Right cardiac atrium (tissue), 5 donors: ENCODE measurements around the gene BCAR3. TPM values are rescaled to one million over a fixed set of nuclear protein-coding genes. Genes with fewer than 3 reads are reported as not detected.

Source experiments
- ATAC-seq, 2 donors: fragments of 200-7000 bp; cut with Tn5 transposase; one replicate each; pipeline versions ENCODE4 v1.8.0 to v1.9.1; 2020; ENCODE audit warnings: moderate library complexity in 2 of 2, mild to moderate bottlenecking in 1 of 2
- DNase-seq, 3 donors: peaks; one replicate each; pipeline ENCODE4 v3.0.0-alpha.2; 2020
- H3K27ac ChIP-seq: one replicate; pipeline ENCODE4 v1.5.1; 2013; ENCODE audit warnings: mild to moderate bottlenecking, low read length, control low read depth, moderate library complexity
- H3K27me3 ChIP-seq: one replicate; pipeline ENCODE4 v1.6.1; 2013; ENCODE audit not compliant: control insufficient read depth, insufficient read depth
- H3K4me1 ChIP-seq: one replicate; pipeline ENCODE4 v1.6.1; 2013; ENCODE audit warnings: low read length; ENCODE audit not compliant: control insufficient read depth, insufficient read depth
- H3K4me3 ChIP-seq: one replicate; pipeline ENCODE4 v1.5.1; 2013; ENCODE audit warnings: low read length, control low read depth
- H3K9me3 ChIP-seq: one replicate; pipeline ENCODE4 v1.6.1; 2013; ENCODE audit warnings: low read length; ENCODE audit not compliant: control insufficient read depth
- WGBS: extraction: QIAGEN DNeasy Blood & Tissue Kit; methylation state at CpG from one replicate; pipeline ENCODE4 v1.1.7; 2013; 5-methylcytosine and 5-hydroxymethylcytosine counted together
- intact Hi-C, 4 donors: fragments of 100-400 bp; cut with DNase I; formaldehyde crosslinking; loops; one replicate each; pipeline versions ENCODE4 v1.11.0 to v1.14.0; 2022 to 2023
- long read RNA-seq, 4 donors: library from polyadenylated mRNA; unstranded; transcript quantifications; one replicate each; pipeline ENCODE4 v2.0.0, GENCODE V29; 2020 to 2021
- polyA plus RNA-seq: library from polyadenylated mRNA; stranded (reverse); fragments of 200-250 nt; gene quantifications from one replicate; pipeline ENCODE4 v1.2.3, GENCODE V29; 2013
- total RNA-seq, 4 donors: library from RNA; stranded (reverse); fragmentation: NEBNext Ultra II Directional; extraction: Animal tissue kit (Norgen Biotek cat#: 25700); gene quantifications; one replicate each; pipeline ENCODE4 v1.2.1, GENCODE V29; 2021
- donor health status: healthy with polysubstance abuse.
- donor health status: DM: no; HTN: yes; CAD: no.
- donor health status: DM: no; HTN: no; CAD: no.
- donor health status: DM: no; HTN: yes; CAD: no; lungs with severe emphysema.
- donor health status: DM: yes; HTN: yes; CAD: no.

The BCAR3 gene
- total RNA-seq (10 to 100 TPM; 12.5 to 17.4 (median 15.0) TPM), polyA plus RNA-seq (10.1 TPM)
- long read RNA-seq, donor 1, transcript BCAR3-201 (12 exons, 3,171 nt), result major isoform, 16 of 45 reads
- long read RNA-seq, donor 1, partial matches to known transcripts, result 16 of 45 reads
- long read RNA-seq, donor 1, other reads (novel, unspliced or antisense), result 10 of 45 reads
- long read RNA-seq, donor 2, transcript BCAR3-201 (12 exons, 3,171 nt), result major isoform, 8 of 21 reads
- long read RNA-seq, donor 2, partial matches to known transcripts, result 4 of 21 reads
- long read RNA-seq, donor 2, other reads (novel, unspliced or antisense), result 8 of 21 reads
- long read RNA-seq, donor 3, transcript BCAR3-203 (14 exons, 3,217 nt), result minor isoform, 5 of 61 reads
- long read RNA-seq, donor 3, transcript BCAR3-201 (12 exons, 3,171 nt), result major isoform, 22 of 61 reads
- long read RNA-seq, donor 3, partial matches to known transcripts, result 16 of 61 reads
- long read RNA-seq, donor 3, other reads (novel, unspliced or antisense), result 12 of 61 reads
- long read RNA-seq, donor 4, transcript BCAR3-201 (12 exons, 3,171 nt), result major isoform, 16 of 26 reads
- long read RNA-seq, donor 4, partial matches to known transcripts, result 2 of 26 reads
- long read RNA-seq, donor 4, other reads (novel, unspliced or antisense), result 8 of 26 reads

DNA sequence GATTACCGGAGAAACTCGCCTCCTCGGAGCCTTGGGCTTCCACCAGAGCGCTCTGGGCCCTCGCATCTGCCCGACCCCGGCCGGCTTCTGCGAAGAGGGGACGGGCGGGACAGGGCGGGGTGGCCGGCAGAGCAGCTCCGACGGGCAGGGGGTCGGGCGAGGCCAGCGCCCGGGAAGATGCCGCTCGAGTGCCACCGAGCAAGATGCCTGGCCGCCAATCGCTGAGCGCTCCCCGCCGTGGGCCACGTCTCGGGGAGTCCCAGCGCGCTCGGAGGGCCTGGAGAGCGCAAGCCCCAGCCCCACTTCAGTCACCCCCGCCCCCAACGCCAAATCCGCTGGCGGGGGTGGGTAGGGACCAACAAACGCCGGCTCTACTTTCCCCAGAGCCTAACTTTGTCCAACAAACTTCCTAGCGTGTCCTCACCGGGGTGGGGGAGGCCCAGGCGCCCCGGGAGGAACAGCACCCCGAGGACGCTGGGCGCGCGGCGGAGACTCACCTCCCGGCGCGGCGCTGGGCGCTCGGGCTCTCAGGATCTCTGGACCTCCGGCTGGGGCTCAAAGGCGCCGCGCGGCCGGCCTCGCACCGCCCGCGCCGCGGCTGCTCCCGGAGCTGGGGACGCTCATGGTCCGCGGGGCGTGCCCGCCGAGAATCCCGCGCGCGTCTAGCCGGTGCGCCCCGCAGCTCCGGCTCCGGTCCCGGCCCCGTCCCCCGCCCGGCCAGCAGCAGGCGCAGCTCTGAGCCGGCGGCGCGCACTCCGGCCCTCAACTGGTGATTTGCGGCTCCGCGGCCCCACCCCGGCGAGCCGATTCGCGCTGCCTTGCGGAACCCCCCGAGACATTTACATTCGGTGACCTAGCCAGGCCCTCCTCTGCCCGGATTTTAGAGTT is at the start of gene BCAR3:
Gene BCAR3 (minus strand): TSS at position 737 of the 888 bp plus-strand sequence. CDS start 6,907 bp downstream, outside the sequence.
- DNase-seq (peak; percentile 83 to 93 (median 93)), ATAC-seq (peak; percentile 85 to 89)
- Histone ChIP-seq H3K27ac (peak within 1 kb of the TSS; percentile 67), H3K9me3 (no peaks in the 10 kb centered on the region), H3K4me1 (peaks cover 4% of the 10 kb centered on the region), H3K27me3 (no peaks in the 10 kb centered on the region), H3K4me3 (peak within 1 kb of the TSS; percentile 87)
- WGBS, result under 1% methylated on average over 105 of the region's 105 CpGs
- intact Hi-C loops, result loop anchor here in 3 of 4 donors (5.0 kb wide), 3 partner anchors 49 to 131 kb away; no protein-coding TSS in a partner anchor

DNA sequence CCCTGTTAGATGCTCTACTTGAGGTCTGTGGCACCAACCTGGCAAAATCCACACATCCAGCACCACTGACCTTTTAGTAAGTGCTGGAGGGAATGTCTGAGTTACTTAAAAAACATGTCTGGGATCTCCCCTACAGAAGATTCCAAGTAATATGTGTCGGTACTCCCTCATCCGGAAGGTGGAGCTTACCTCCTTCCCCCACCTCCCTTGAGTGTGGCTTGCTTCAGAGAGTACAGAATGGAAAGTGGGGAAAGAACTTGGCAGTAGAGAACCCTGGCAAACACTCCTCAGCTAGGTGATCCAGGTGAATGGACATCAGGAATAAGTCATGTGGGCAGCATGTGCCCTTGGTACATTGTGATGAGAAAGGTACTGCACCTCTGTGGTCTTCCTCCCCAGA is 49.0 kb upstream of the BCAR3 start:
- DNase-seq (no peak), ATAC-seq (no peak)
- Histone ChIP-seq H3K9me3 (no peaks in the 10 kb centered on the region), H3K27ac (no peak overlapping the region), H3K27me3 (no peaks in the 10 kb centered on the region), H3K4me1 (peaks cover 4% of the 10 kb centered on the region), H3K4me3 (no peak overlapping the region)
- intact Hi-C loops, result no loop called here
- WGBS, result 93% methylated on average over 2 of the region's 2 CpGs

DNA sequence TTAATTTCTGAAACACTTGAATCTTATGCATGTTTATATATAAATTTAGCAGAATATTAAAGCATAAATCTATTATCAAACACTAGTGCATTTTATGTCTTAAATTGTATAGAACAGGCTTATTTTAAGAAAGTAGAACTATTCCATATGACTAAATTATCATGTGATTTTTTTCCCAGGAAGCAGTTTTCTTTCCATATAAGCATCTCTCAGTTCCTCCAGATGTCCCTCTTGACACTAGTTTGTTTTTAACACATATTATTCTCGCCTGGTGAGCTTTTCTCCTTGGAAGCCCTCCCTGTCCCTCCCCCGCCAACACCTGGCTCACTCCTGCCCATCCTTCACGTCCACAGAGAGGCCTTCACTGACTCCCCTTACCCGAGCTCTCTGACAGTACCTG is 48.3 kb upstream of the BCAR3 start:
- no peak for DNase-seq
- ATAC-seq, result no peak
- intact Hi-C loops, result no loop called here
- Histone ChIP-seq H3K4me1 (peaks cover 4% of the 10 kb centered on the region), H3K9me3 (no peaks in the 10 kb centered on the region), H3K27ac (no peak overlapping the region), H3K27me3 (no peaks in the 10 kb centered on the region), H3K4me3 (no peak overlapping the region)
- 90% methylated on average over 4 of the region's 4 CpGs for WGBS

GRCh38 chr1:93729502-93729901 is 47.9 kb upstream of the BCAR3 start:
- peak in 1 of 2 donors; percentile 24 for ATAC-seq
- no peak overlapping the region for H3K27ac ChIP-seq
- peak in 2 of 3 donors; percentile 53 to 56 for DNase-seq
- H3K9me3 ChIP-seq, result no peaks in the 10 kb centered on the region
- peaks cover 4% of the 10 kb centered on the region for H3K4me1 ChIP-seq
- 69% methylated on average over 4 of the region's 4 CpGs for WGBS
- intact Hi-C loops, result no loop called here
- H3K27me3 ChIP-seq, result no peaks in the 10 kb centered on the region
- no peak overlapping the region for H3K4me3 ChIP-seq

DNA sequence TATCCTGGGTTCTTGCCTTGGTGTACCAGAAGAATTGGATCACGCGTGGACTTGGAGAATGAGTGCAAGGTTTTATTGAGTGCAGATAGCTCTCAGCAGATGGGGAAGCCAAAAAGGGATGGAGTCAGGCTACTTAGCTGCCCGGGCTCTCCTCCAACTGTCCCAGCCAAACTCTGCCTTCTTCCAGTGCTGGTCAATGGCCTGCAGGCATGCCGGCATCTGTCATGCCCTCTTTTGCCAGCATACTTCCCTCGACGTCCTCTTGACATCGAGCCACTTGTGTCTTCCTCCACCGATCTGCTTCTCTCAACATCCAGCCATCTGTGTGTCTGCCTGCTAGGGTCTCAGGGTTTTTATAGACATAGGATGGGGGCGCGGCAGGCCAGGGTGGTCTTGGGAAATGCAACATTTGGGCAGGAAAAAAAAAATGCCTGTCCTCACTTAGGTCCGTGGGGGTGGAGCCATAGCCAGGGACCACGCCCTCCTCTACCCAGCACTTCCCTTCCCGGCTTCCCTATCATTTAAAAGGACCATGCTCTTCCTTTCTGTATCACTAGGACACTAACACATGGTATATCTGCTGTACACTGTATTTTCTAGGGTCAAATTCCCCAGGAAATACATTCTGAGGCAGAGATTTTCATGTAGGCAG is 47.0 kb upstream of the BCAR3 start:
- WGBS, result 60% methylated on average over 13 of the region's 13 CpGs
- Histone ChIP-seq H3K9me3 (no peaks in the 10 kb centered on the region), H3K27ac (no peak overlapping the region), H3K4me1 (peaks cover 5% of the 10 kb centered on the region), H3K27me3 (no peaks in the 10 kb centered on the region), H3K4me3 (no peak overlapping the region)
- peak; percentile 71 to 84 for ATAC-seq
- intact Hi-C loops, result no loop called here
- peak; percentile 62 to 89 (median 83) for DNase-seq

GRCh38 chr1:93723733-93724270 is 42.2 kb upstream of the BCAR3 start:
- Histone ChIP-seq H3K4me1 (peaks cover 22% of the 10 kb centered on the region), H3K27ac (no peak overlapping the region), H3K4me3 (no peak overlapping the region), H3K9me3 (no peaks in the 10 kb centered on the region), H3K27me3 (no peaks in the 10 kb centered on the region)
- DNase-seq (no peak), ATAC-seq (no peak)
- intact Hi-C loops, result loop anchor here in 1 of 4 donors (5.0 kb wide), 1 partner anchor 43 kb away; no protein-coding TSS in a partner anchor
- 92% methylated on average over 5 of the region's 5 CpGs for WGBS

DNA sequence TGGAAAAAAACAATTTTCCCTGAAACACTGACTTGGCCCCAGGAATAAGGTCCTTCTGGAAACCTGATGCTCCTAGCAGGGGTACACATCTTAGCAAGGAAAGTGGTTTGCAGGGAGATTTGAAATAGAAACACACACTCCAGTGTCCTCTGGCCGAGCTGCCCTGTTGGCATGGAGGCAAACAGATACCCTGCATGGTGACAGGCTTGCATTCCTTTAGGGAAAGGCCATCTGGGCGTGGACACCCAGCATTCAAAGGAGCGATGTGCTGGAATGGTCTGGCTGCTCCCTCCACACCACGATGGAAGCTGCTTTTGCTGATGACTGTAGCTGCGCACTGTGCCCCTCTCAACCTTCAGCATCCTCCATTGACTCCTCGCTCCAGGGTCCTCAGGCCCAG is 41.5 kb upstream of the BCAR3 start:
- Histone ChIP-seq H3K27me3 (no peaks in the 10 kb centered on the region), H3K9me3 (no peaks in the 10 kb centered on the region), H3K27ac (peak overlapping the region; percentile 83), H3K4me1 (peaks cover 21% of the 10 kb centered on the region), H3K4me3 (no peak overlapping the region)
- DNase-seq (peak; percentile 48 to 64 (median 61)), ATAC-seq (peak; percentile 81 to 83)
- intact Hi-C loops, result loop anchor here in 1 of 4 donors (5.0 kb wide), 1 partner anchor 44 kb away; no protein-coding TSS in a partner anchor
- WGBS, result 58% methylated on average over 6 of the region's 6 CpGs

GRCh38 chr1:93722081-93723031 is 40.7 kb upstream of the BCAR3 start:
- Histone ChIP-seq H3K27me3 (no peaks in the 10 kb centered on the region), H3K27ac (peak overlapping the region; percentile 83), H3K4me1 (peaks cover 21% of the 10 kb centered on the region), H3K4me3 (no peak overlapping the region), H3K9me3 (no peaks in the 10 kb centered on the region)
- intact Hi-C loops, result loop anchor here in 1 of 4 donors (5.0 kb wide), 1 partner anchor 45 kb away; no protein-coding TSS in a partner anchor
- WGBS, result 27% methylated on average over 21 of the region's 21 CpGs
- DNase-seq (peak; percentile 56 to 90 (median 79)), ATAC-seq (peak; percentile 83 to 84)

DNA sequence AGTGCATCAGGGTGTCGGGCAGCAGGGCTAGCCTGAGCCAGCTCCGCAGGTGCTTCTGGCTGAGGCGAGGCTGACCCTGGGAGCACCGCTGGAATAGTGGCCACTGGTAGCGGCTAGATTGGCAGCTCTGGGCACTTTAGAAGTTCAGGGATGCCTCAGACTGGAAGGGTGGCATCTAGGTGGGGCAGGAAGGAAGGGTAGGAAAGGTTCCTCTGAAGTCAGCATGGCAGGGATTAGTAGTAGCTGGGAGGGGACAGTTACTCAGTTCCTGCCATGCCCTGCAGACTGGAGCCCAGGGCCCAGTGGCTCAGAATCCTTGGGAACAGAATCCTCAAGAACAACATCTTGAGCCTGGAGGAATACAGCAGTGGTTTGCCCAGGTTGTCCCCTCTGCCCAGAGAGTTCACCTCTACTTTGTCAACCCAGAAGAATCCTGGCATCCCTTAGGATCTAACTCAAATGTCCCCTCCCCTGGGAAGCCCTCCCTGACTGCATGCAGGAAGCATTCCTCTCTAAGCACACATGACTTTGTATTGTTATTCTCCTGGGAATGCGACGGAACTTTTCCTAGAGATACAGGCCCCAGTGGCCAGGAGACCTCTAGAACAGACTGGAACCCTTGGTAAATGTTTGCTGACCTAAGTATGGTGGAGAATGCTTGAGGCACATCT is 39.5 kb upstream of the BCAR3 start:
- intact Hi-C loops, result loop anchor here in 1 of 4 donors (5.0 kb wide), 1 partner anchor 46 kb away; no protein-coding TSS in a partner anchor
- DNase-seq (no peak), ATAC-seq (peak in 1 of 2 donors; percentile 12)
- WGBS, result 95% methylated on average over 7 of the region's 7 CpGs
- H3K27ac ChIP-seq, result no peak overlapping the region
- no peaks in the 10 kb centered on the region for H3K27me3 ChIP-seq
- no peaks in the 10 kb centered on the region for H3K9me3 ChIP-seq
- H3K4me3 ChIP-seq, result no peak overlapping the region
- H3K4me1 ChIP-seq, result peaks cover 21% of the 10 kb centered on the region
